Placental pericyte (primary cell): ENCODE results near the gene AUNIP. TPM values are rescaled to one million over a fixed set of nuclear protein-coding genes. Genes with fewer than 3 reads are reported as not detected.

Experiments
- small RNA-seq: library from RNA; depleted of rRNA; stranded (forward); fragments of <200 nt; gene quantifications from one replicate; pipeline ENCODE3, GENCODE V24; 2012; ENCODE audit warnings: low replicate concordance
- total RNA-seq: library from RNA; depleted of rRNA; stranded (reverse); fragments of >200 nt; gene quantifications from 2 replicates; pipeline ENCODE4 v1.2.3, GENCODE V29; 2012

The AUNIP gene
- 0.22 and 6.6 TPM in 2 replicates for total RNA-seq

GRCh38 chr1:25858906-25859789, at the start of gene AUNIP:
Gene AUNIP (minus strand): TSS chr1:25859457. CDS start chr1:25859357, 100 bp downstream.

GRCh38 chr1:25905680-25906643, 46.7 kb upstream of the AUNIP start, which contains the start of gene STMN1:
Gene STMN1 (minus strand): TSS chr1:25906419. CDS start chr1:25904676, 1,743 bp downstream.

GRCh38 chr1:25875154-25875855, 16.0 kb upstream of the AUNIP start, which contains the start of gene PAQR7:
Gene PAQR7 (minus strand): TSS chr1:25875708. CDS start chr1:25863839, 11,869 bp downstream.

GRCh38 chr1:25819491-25820246, 39.6 kb downstream of the AUNIP start, which contains the start of gene MTFR1L:
Gene MTFR1L (plus strand): TSS chr1:25819954. CDS start chr1:25823105, 3,151 bp downstream.

GRCh38 chr1:25799935-25800702, 59.1 kb downstream of the AUNIP start, which contains the start of gene SELENON:
Gene SELENON (plus strand): TSS chr1:25800193. CDS start chr1:25800231, 38 bp downstream.

Small RNA genes within 50 kb of the gene (small RNA-seq; reads per million reads assigned to genes)
- gene AL033528.1 (not detected), gene RF00019 (not detected), gene SNRPFP2 (not detected)

Other genes starting within 250 kb of the AUNIP start
- gene MAN1C1, start 242.7 kb downstream of the AUNIP start, total RNA-seq, result 0.14 and 1.3 TPM in 2 replicates
- 29.8 and 33.0 TPM in 2 replicates for gene SELENON, start 59.3 kb downstream of the AUNIP start, total RNA-seq
- gene MTFR1L, start 39.5 kb downstream of the AUNIP start, total RNA-seq, result 49.9 and 50.1 TPM in 2 replicates
- 6.6 and 12.2 TPM in 2 replicates for gene PAQR7, start 16.3 kb upstream of the AUNIP start, total RNA-seq
- gene STMN1, start 47.0 kb upstream of the AUNIP start, total RNA-seq, result 21.2 and 109 TPM in 2 replicates
- 7.9 and 13.2 TPM in 2 replicates for gene PAFAH2, start 138.6 kb upstream of the AUNIP start, total RNA-seq
- gene EXTL1, start 162.3 kb upstream of the AUNIP start, total RNA-seq, result under 0.01 and 0.43 TPM in 2 replicates
- gene SLC30A2, start 186.7 kb upstream of the AUNIP start, total RNA-seq, result not detected in 2 replicates
- 0.22 TPM in 1 of 2 replicates, not detected in the other for gene TRIM63, start 208.2 kb upstream of the AUNIP start, total RNA-seq